ENCODE data around the gene RPTN. TPM values are rescaled to one million over a fixed set of nuclear protein-coding genes. Genes with fewer than 3 reads are reported as not detected.
A peak's percentile ranks its signal among the peaks of the same experiment; 100 is the strongest.

RPTN gene, protein sequence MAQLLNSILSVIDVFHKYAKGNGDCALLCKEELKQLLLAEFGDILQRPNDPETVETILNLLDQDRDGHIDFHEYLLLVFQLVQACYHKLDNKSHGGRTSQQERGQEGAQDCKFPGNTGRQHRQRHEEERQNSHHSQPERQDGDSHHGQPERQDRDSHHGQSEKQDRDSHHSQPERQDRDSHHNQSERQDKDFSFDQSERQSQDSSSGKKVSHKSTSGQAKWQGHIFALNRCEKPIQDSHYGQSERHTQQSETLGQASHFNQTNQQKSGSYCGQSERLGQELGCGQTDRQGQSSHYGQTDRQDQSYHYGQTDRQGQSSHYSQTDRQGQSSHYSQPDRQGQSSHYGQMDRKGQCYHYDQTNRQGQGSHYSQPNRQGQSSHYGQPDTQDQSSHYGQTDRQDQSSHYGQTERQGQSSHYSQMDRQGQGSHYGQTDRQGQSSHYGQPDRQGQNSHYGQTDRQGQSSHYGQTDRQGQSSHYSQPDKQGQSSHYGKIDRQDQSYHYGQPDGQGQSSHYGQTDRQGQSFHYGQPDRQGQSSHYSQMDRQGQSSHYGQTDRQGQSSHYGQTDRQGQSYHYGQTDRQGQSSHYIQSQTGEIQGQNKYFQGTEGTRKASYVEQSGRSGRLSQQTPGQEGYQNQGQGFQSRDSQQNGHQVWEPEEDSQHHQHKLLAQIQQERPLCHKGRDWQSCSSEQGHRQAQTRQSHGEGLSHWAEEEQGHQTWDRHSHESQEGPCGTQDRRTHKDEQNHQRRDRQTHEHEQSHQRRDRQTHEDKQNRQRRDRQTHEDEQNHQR
- not detected for total RNA-seq

DNA sequence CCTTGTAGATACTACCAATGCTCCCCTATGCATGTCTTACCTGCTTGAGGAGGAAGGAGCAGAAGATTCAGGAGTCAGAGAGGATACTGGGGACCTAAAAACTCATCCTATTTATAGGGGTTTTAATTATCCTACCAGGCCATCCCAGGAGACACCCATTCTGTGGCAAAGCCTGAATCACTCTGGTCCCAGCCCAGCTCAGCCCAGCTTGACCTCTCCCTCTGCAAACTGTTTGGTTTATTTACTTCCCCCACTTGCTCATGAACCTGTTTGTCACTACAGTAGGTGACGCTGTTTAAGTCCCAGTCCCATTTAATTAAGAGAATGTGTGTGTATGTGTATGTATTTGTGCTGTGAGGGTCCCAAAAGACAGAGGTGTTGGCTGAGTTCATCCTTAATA, at the start of gene RPTN:
Gene RPTN, minus strand, starts transcription at position 85 of the 400 bp plus-strand sequence. CDS start 1,339 bp downstream, outside the sequence.
- no peak for DNase-seq (ENCODE audit: low spot score)

DNA sequence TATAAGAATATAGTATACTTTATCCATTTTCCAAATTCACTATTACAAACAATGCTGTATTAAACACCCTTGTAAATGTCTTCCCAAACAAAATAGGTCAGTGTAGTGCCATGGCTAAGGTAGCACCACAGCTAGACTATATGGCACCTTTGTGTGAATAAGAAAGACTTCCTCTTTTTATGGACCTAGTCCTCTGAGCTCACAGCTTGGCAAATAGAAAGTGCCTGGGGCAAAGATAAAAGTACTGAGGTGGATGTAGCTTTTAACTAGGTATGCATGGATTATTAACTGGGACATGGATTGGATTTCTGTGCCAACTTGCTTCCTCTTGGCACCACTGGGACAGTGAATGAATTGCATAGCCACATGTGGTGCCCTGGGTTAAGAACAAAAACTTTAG, 40.0 kb upstream of the RPTN start:
- DNase-seq (ENCODE audit: low spot score) = no peak

DNA sequence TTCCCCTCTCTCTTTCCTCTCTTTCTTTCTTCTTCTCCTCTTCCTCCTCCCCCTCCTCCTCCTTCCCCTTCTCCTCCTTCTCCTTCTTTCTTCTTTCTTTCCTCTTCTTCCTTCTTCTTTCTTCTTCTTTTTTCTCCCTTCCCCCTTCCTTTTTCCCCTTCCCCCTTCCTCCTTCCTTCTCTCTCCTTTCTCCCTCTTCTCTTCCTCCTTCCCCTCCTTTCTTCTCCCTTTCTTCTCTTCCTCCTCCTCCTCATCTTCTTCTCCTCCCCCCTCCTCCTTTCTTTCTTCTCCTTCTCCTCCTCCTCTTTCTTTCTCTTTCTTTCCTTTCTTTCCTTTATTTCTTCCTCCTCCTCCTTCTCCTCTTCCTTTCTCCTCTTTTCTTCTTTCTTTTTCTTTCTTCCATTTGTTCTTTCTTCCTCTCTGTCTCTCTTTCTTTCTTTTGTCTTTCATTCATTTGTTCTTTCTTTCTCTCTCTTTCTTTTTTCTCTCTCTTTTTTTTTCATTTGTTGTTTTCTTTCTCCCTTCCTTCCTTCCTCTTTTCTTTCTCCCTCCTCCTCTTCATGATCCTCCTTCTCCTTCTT, 38.4 kb upstream of the RPTN start:
- no peak for DNase-seq (ENCODE audit: low spot score)

DNA sequence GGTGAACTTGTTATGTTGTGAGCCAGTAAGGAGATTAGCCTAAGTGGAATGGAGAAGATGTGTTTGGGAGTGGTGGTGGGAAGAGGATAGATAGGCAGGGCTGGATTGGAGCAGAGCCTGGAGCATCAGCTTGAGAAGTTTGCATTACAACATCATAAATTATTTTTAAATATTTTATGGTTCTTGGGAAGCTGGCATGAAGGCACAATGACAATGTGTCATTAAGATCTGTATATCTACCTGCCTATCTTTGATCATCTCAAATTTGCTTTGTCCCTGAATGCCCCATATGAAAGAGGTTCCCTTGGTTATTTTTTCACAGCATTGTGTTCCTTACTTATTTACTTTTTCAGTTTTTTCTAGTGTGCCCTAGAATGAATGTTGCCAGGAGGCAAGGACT, 32.7 kb upstream of the RPTN start:
- DNase-seq (ENCODE audit: low spot score) = no peak

DNA sequence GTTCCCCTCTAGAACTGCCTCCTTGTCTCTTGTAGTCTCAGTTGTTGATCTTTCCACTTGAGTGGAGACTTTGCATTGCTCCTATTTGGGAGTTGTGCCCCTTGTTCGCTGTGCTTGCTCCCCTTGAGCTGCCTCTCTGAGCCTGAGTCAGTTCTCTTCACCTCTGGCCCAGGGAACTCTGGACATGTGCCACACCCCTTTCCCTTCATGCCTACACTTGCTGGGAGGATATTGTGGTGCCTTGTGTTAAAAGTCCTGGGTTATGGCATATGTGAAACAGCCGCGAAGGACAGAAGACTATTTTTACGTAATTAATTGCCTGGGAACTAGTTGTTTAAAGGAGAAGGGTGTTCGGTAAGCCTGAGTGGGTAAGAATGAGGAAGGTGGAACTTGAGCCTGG, 32.2 kb upstream of the RPTN start:
- peak; percentile 54 for DNase-seq (ENCODE audit: low spot score)

DNA sequence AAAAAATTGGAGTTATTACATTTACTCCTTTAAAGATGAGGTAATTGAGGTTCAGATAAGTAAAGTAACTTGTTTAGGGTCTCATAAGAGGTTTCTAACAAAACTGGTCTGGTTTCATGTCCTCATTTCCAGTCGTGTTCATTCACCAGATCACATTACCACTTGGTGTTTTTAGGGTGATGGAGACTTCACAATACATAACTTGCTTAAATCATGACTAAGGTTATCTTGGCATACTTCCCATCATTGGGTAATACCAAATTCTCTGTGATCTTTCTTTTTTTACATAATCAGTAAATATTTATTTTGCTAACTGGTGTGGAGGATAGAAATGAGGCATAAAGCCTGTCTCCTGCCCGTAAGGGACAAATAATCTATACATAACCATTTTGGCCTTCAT, 31.6 kb upstream of the RPTN start:
- no peak for DNase-seq (ENCODE audit: low spot score)

DNA sequence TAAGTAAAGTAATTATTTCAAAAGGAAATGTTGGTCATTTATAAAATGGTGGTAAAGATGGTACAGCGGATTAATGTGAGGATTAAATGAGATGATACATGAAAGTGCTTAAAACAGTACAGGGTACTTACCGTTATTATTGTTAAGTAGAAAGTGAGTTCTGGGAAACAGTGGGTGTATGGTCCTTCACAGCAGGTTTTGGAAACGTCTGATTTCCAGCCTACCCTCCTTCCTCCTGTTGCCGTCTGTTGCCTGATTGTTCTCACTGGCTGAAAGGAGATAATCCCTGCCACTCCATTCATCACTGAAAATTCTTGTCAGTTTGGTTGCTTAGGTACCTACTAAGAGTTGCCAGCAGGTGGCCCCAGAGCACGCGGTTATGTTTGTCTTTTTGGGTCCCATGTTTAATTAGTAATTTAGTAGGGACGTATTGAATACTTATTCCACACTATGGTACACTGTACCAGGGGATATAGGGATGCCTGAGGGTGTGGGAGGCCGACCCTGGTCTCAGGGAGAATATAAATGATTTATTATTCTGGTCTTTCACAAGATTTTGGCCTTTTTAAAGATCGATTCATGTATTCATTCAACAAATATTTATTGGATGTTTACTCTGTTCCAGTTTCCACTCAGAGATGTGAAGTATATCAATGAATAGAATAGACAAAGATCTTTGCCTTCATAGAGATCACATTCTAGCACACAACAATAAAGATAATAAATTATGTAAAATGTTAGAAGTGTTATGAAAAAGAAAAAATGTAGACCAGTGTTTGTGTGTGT, 30.8 kb upstream of the RPTN start:
- DNase-seq (ENCODE audit: low spot score) = peak; percentile 59

DNA sequence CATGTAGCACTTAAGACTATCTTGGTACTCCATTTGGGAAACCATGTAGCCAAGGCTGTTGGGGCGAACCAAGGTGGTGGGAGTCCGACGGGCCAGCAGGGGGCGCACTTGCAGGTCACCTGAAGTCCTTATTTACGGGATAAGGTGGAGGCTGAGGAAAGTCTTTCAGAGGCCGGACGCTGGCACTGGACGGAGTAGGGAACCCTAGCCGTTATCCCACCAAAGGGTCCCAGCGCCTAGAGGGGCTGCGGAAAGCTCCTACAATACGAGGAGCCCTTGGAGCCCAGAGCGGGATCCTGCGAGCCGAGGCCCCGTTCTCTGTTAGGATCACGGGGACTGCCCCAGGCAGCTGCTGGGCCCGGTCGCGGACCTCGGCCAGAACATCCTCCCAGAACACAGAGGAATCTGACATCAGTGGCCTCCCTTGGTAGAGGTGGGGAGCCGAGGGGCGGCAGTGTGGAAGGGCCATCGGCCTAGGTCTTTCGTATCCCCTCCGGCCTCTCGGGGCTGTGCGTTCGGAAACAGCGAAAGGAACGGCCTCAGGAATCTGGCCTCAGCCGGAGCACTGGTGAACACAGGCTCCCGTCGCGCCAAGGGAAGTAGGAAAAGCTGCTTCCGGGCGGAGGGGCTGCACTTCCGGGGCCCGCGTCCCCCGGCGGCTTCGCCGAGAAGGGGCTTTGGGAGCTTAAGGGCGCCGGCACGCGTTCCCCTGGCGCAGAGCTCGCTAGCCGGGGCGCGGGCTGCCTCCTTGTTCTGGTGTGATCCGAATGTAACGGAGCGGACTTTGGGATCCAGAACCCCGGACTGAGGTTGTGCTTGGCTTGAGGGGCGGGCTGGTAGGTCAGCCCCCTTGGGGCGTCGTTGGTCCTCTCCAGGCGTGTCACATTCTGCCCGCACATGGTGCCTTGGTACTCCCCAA, 29.9 kb upstream of the RPTN start:
- peak; percentile 54 for DNase-seq (ENCODE audit: low spot score)

DNA sequence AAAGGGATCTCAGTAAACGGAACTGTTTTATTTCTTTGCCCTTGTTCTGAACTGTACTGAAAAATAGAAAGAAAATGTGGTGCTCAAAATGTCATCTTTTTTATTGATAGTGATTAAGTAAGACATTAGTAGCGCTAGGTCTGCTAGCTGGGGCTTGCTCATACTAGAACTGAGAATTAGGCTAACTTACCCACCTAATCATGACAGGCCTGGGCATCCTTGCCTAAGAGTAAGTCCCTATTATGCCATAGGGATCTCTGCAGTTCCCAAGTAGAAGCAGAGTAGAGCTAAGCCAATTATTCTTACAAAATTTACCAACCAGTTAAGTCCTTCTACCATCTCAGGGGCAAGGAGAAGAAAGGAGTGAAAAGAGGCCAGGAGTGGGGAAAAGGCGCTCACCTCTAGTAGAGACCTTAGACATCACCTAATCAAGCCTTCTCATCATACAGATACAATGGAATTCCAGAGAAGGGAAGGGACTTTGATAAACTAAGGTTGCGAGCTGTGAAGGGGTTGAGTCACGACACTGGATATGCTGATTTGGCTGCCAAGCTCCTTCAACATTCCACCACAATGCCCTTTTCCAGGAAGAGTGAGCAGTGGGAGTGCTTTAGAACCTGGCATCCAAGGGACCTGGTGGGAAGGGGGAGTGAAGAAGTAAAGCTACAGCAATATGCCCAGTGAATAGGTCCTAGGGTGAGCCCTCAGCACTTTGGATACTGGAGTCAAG, 27.7 kb upstream of the RPTN start:
- no peak for DNase-seq (ENCODE audit: low spot score)

DNA sequence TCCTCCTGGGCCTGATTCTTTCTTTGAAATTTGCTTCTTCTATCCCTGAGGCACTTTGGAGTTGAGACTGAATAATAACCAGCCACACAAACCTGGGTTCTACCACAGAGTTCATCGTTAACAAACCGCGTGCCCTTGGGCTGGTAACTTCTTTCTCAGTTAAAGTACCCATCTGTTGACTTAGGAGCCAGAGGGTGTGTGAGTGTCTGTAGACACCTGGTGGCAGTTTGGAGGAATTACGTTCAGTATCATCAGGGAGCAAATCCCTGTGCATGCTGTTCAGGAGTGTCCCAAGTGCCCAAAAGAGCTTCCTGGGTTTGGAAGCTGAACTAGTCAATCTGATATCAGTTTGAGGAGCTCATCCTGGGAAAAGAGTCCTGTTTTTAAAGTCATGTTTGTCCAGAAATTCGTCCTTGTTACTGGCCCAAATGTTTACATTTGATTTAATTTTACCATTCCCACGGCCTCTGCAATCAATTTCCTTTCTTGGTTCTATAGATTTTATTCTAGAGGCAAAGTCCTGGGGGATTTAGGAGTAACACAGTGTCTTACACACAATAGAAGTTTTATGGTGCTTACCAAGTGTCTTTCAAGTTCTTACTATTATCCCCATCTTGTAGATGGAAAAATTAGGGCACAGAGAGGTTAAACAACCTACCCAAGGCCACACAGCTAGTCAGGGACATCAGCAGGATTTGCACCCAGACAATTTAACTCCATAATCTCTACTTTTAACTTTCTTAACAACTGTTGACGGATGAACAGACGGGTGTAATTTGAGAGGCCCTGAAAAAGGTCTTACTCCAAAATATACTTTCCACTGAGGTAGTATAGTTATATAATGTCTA, 26.7 kb upstream of the RPTN start:
- DNase-seq (ENCODE audit: low spot score) = peak; percentile 55

DNA sequence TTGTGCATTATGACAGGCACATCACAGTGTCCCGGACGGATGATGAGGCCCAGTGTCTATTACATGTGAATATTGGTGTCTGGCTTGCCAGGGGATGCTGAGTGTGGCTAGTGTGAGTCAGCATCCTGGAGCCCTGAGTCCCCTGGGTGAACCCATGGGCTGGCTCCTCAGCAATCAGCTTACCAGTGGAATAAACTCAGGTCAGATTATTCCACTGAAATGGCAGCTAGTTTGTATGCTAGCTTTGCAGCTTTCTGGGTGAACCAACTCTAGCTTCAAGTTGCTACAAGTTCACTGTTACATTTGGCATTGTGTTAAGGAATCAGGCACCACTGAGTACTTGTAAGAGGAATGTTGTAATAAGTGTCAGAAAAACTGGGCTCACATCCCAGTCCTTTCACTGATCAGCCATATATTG, 23.9 kb upstream of the RPTN start:
- no peak for DNase-seq (ENCODE audit: low spot score)

DNA sequence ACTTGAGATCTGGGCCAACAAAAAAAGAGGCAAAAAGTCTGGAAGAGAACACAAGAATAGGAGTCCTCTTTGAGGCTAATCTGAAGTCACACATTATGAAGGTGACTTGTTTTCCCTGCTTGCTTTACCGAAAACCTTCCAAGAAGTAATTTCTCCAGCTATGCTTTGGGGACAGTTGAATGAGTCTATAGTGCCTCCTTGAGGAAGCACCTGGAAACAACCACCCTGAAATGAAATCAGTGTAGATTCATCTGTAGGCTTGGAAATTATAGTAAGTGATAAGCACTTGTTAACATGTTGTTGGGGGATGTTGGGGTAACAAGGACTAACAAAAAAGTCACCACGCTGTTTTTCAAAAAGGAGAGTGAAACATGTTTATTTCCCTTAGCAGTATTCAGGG, 23.4 kb upstream of the RPTN start:
- DNase-seq (ENCODE audit: low spot score) = no peak

DNA sequence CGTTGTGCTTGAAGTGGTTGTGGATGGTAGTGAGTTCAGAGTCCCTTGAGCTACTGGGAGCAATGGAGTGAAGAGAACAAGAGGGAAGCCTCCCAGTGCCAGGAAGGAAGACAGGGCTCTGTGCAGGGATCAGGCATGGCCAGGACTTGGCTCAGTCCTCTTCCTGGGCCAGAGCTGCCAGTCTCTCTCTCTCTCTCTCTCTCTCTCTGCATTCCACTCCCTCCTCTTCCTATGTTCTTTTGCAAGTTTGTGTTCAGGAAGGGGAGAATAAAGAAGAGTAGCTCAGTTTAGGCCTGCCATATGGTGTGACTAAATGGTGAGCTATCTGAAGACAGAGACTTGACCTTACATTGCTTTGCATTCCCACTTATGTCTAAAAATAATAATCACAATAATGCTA, 20.5 kb upstream of the RPTN start:
- DNase-seq (ENCODE audit: low spot score) = no peak

DNA sequence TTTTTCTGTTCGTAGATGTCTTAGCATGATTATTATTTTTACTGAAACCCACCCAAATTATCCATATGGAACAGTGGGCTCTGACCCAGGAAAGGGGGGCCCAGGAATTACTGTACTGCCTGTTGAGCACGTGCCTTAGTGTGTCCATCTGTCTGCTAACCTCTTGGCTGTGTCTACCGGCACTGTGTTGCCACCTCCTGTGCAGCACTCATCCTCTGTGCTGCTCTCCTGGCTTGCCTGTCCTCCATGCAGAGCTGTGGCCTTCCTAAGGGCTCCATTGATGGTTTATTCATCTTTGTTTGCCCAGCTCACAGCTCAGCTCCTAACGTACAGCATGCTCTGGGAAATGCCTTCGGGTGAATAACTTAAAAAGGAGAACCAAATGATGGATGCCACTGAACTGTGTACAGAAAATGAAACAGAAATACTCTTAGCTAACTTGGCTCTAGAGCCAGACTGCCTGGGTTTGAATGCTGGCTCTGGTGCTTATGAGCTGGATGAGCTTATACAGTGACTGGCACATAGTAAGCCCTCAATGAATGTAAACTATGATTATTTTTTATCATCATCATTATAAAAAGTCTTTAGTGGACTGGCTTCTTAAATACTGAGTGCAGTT, 11.4 kb upstream of the RPTN start:
- no peak for DNase-seq (ENCODE audit: low spot score)

DNA sequence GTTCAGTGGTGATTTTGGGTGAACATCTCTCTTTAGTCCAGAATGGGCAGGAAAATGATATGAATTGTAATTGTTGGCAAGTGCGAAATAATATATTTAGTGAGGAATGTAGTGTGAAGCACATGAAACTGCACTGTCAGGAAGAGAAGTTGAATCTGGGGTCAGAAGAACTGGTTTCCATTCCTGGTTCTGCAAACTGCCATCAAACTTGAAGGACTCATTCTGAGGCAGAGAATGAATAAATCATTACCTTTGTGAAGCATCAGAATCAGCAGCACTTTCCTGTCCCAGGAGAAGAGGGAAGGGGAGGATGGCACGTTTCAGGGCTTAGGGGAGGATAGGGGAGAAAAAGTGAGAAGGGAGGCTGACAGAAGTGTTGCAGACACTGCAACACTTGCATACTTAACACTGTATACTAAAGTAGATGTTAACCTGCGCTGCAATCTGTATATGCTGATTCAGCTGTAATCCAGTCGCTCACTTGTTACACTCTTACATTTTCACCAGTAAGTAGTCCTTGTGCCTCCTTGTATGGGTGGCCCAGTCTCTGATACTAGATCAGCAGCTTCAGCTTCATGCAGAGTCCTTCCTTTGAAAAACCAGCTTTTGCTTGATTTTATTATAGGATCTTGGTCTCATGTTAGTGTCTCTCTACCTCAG, 10.5 kb upstream of the RPTN start:
- no peak for DNase-seq (ENCODE audit: low spot score)

DNA sequence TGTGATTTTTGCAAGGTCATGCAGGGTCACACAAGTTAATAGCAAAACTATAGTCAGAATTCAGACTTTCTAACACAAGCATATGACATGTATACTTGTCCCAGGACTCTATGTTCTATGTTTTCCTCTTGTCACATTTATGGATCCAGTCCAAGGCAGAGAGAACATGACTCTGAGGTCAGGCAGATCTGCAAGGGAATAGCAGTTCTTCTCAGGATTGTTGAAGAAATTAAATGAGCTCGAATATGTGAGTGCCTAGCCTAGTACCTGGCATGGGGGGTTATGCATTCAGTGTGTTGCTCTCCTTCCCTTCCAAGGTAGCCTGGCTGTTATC, 9.5 kb upstream of the RPTN start:
- DNase-seq (ENCODE audit: low spot score) = no peak

DNA sequence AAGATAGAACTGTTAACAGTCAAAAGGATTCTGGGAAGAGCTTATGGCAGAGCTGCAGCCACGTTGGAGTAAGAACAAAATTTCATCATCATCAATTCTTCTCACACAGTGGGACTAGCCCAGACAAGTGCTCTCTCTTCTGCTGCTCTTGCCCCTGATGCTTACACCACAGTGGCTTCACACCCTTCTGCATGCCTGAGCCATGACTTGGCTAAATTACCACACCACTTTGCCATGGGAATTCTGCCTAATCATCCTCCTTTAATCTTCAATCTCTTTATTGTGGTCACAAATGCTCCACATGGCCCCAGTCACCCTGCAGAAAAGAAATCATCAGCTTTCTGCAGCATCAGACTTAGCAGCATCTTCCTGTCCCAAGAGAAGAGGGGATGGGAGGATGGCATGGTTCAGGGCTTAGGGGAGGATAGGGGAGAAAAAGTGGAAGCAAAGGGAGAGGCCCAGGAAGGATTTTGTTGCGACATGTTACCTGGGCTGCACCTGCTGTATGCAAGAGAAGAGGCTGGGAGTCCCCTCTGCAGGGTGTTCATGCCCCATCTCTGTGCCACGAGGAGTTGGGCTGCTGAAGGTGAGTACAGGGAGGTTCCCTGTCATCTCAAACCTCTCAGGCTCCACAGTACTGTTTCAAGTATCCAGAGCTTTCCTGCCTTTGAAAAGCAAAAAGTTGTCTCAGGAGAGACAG, 9.0 kb upstream of the RPTN start:
- peak; percentile 75 for DNase-seq (ENCODE audit: low spot score)

DNA sequence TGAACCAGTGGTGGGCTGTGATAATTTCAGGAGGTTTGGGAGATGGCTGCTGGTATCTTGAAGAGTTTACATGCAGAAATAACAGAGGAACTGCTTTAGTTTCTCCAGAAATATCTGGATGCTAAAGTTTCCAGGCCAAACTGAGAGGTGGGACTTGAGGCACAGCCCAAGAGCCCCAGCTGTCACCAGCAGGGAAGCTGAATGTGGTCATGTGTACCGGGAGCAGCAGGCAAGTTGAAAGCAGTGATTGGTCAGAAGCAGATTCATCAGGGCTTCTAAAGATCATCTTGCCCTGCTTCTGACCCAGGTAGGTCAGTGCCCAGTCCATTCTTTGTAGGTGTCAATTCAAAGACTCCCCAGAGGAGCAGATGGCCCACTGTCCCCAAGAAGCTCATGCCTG, 7.9 kb upstream of the RPTN start:
- no peak for DNase-seq (ENCODE audit: low spot score)
